HTERT RPE-1 (cell line): ENCODE data around the gene OR7D2.
"Not testable (repeated sequence)": the region's sequence is repeated elsewhere in the genome, so short reads cannot be mapped to it uniquely, and the experiment has no call there.

Source experiments
- in situ Hi-C: fragments of 300-500 bp; cut with MboI; formaldehyde crosslinking; loops from 4 replicates; pipeline ENCODE4 v1.14.3; 2020; ENCODE audit warnings: low sequenced_read_pairs

Gene OR7D2

DNA sequence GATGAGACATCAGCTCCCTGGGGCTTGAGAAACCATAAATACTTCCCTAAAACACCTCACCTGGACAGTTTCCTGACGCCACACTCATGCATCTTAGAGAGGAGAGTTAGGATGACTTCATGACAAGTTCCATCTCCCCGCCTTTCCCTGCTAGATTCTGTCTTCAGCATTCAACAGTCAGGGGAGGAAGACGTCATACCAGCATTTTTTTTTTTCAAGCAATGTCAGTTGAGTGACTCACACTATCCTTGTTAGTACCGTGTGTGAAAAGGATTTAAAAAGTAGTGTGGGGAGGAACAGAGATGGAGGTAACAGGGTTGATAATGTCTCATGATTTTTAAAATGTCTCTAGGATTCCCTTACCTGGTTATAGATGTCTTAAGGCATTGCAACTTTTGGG is at the start of gene OR7D2:
TSS of gene OR7D2 (plus strand) at position 79 of the 400 bp plus-strand sequence. CDS start 6,803 bp downstream, outside the sequence.
- in situ Hi-C loops, result no loop called here

DNA sequence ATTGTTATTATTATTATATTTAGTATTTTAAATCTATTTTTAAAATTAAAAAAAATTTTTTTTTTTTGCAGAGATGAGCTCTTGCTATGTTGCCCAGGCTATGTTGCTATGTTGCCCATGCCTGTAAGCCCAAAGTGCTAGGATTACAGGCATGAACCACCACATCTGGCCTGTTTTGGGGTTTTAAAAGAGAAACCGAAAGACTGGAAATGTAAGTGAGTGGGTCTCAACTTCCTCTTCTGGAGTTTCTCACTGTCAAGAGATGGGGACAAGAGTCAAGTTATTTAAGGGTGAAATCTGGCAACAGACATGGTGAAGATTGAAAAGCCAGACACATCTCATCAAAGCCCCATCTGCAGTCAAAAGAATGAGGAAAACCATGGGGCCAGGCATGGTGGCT is 47.8 kb upstream of the OR7D2 start:
- in situ Hi-C loops, result no loop called here

DNA sequence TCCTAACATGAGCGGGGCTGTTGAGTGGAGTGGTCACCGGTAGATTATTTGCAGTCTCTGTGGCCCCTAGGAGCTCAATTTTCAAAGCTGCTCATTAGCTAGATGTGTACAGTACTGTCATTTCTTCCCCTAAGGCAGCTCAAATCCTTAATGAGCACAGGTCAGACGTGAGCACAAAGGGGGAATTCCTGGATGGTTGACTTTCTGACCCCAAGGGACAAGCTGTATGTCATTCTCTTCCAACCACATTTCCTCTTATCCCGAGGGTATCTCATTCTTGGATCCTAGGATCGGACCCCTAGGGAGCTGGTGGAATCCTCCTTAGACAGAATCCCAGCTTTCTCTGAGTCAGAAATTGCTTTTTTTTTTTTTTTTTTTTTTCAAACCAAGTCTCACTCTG is 46.4 kb upstream of the OR7D2 start:
- in situ Hi-C loops, result no loop called here

DNA sequence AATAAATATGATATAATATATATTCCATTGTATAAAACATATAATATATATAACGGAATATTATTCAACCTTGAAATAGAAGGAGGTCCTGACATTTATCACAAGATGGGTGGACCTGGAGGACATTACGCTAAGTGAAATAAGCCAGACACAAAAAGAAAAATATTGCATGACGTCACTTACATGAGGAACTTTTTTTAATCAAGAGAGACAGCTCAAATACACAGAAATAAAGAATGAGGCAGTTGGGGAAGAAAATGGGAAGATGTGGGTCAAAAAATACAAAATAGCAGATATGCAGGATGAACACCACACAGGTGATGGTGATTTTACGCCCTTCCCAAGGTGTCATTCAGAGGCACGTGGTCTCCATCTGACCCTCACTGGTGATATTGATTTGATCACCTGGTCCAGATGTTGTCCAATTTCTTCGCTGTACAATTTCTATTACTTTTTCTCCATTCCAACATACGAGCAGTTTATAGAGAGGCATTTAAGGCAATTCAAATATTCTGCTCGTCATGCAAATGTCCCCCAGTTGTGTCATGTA is 39.1 kb upstream of the OR7D2 start:
- in situ Hi-C loops, result no loop called here

DNA sequence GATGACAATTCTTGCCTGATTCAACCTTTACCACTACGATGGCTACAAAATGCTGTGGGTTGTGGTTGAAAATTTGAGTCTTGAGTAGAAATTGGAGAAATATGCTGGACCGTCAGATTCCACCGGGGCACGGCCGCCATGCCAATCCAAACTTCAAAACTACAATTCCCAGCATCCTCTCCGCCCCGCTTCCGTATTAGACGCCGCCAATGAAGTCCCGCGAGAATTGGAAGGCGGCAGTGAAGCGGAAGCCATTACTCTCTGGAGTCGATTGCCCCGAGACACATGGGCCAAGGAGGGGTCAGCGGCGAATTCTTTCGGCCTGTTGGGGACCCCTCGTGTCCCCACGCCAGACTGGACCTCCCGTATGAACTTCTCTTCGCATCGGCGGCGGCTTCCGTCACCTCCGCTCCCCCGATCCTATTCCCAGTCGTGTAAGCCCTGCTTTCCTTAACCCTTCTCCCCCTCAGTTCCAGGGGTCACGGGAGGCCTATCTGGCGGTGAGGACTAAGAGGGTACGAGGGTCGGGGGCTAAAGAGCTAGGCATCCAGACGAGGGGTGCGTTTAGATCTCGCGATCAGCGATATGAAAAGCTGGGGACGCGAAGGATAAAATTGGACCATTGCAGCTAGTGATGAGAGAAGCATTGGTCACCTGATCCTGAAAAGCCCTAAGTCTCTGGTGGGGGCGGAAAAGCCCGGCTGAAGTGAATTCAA is 38.5 kb upstream of the OR7D2 start, which contains the start of gene ZNF317:
TSS of gene ZNF317 (plus strand) at position 239 of the 716 bp plus-strand sequence. CDS start 15,620 bp downstream, outside the sequence.
- in situ Hi-C loops, result no loop called here

DNA sequence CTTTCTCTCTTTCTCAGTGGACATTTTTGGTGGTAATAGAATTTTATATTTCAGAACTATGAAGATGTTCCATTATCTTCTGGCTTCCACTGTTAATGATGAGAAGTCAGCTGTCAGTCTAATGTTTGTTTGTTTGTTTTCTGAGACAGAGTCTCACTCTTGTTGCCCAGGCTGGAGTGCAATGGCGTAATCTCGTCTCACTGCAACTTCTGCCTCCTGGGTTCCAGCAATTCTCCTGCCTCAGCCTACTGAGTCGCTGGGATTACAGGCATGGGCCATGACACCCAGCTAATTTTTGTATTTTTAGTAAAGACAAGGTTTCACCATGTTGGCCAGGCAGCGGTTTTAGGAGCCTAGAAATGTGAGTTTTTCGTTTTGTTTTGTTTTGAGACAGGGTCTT is 33.9 kb upstream of the OR7D2 start:
- in situ Hi-C loops, result no loop called here

DNA sequence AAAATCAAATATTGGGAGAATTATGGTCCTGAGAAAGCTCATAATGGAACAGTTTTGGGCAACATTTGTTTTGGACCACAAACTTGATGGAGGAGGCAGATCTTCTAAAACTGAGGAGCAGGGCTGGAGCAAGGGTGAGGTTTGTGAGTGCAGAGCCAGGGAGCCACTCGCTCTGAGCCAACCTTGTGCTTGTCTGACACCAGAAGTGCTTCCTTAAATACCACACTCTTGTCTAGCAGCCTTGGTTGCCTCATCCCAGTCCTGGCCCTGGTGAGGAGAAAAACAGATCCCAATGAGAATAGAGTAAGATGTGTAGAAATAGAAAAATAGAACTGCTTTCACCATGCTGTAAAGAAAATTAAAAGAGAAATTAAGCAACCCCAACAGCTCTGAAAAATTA is 31.9 kb upstream of the OR7D2 start:
- in situ Hi-C loops, result no loop called here

DNA sequence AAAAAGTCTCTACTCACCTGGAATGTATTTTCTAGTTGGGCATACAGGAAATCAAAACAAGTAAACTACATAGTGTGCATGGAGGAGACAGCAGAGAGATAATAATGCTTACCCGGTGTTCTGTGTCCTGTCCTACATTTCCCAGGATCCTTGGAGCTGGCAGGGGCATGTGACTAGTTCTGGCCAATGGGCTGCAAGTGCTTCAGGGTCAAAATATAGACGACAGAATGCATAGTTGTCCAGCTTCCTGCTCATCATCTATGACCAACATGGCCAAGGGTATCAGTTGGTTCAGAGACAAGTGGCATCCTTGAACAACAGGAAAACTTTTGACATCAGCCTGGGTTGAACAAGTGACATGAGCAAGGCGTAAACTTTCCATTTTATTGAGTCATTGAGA is 30.1 kb upstream of the OR7D2 start:
- in situ Hi-C loops, result no loop called here

DNA sequence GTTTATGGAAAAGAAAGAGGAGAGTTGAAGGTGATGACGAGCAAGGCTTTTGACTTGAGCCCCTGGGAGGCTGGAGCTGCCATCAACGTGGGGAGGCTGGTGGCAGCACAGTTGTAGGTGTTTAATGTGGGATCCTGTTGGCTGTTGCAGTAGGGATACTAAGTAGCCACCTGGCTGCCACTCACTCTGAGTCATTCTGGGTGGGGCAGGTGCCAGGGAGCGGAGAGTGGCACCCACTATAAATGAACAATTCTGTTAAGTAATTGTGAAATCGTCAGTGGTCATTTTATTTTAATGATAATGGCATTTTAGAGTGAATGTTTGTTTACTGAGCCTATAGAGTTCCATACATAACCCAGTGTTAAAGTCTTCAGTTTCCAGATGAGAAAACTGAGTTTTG is 28.8 kb upstream of the OR7D2 start:
- in situ Hi-C loops, result no loop called here

DNA sequence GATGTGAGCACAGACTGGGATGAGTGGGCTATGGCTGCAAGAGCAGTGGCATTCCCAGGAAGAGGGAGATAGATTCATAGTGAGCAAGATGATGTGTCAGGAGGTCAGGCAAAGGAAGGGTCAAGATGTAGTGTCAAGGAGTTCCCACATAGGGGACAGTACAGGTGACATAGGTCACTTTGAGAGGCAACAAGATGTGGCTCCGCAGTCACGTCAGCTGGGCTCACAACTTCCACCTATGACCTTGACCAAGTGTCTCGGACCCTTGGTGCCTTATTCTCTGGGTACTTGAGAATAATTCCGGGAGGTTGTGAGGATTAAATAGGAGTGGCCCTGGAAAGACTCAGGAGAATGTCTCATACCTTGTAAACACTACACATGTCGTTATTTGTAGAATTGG is 28.1 kb upstream of the OR7D2 start:
- in situ Hi-C loops, result no loop called here

DNA sequence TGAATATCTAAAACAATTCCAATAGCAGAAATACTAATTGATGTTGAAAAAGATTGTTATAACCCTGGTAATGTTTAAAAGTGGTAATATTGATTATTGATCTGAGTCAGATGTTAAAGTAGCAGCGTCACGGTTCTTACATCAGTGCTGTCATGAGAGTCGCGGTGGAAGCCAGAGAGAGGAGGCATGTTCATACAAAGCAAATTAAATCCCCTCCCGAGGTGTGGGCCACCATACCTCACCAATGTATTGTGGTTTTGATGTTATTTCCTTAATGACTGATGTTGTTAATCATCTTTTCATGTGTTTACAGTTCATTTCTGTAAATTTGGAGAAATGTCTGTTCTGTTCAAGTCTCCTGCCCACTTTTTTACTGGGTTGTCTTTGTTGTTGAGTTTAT is 27.4 kb upstream of the OR7D2 start:
- in situ Hi-C loops, result no loop called here

DNA sequence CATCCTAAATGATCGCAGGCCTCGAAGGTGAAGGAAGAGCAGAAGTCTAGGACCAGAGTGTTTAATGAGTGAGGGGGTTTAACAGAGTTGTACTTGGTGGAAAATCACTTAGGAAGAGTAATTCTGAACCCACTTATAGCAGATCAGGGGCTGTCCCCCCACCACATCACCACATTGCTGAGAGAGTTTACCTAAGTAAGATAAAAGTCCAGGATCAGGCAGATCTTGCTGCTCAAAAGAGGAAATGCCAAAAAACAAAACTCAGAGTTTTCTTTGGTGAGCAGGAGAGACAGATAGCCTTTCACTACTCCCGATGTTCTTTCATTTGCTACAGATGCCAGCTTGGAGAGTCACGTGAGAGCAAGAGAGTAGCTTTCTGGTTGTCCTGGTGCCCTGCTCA is 23.2 kb upstream of the OR7D2 start:
- in situ Hi-C loops, result no loop called here

DNA sequence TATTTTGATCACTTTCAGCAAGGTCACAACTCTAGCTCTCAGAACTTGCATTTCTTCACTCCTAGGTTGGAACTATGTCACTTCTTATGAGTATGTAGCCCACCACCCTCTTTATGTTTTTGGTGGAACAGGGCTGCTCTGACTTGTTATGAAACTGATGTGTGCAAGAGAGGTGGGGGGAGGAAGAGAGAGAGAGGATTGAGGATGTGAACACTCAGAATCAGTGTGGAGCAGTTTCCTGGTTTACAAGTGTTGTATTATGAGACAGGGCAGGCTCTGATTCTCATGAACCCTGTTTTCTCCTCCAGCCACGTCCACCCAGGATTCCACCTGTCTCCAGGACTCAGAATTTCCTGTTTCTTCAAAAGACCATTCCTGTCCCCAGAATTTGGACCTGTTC is 22.5 kb upstream of the OR7D2 start:
- in situ Hi-C loops, result no loop called here

DNA sequence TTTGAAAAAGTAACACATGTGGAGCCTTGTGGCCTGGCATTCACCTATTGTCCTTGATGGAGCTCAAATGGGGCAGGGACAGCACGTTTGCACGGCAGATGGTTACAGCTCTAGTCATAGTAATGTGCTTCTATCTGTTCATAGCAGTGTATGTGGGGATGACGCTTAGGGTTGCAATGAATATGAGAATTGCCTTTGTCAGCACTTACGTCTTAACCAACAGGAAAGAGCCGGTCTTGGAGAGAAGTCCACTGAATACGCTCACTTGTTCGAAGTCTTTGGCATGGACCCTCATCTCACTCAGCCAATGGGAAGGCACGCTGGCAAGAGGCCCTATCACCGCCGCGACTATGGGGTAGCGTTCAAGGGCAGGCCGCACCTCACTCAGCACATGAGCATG is 18.9 kb upstream of the OR7D2 start:
- in situ Hi-C loops, result no loop called here

DNA sequence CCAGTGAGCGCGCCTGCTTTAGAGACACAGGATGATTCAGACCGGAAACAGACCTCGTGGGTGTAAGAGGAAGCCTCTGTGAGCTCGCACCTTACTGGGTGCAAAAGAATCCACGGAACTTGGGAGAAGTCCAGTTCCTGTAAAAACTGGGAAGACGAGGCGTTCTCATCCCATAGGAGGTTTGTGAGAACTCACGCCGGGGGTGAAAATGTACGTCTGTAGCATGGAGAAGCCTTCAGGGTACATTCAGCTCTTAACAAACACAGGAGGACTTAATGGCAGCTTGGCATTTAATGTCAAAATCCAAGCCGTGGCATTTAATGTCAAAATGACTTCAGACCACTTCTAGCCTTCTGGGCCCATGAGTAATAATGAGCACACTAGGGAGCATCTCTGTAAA is 17.4 kb upstream of the OR7D2 start:
- in situ Hi-C loops, result no loop called here

DNA sequence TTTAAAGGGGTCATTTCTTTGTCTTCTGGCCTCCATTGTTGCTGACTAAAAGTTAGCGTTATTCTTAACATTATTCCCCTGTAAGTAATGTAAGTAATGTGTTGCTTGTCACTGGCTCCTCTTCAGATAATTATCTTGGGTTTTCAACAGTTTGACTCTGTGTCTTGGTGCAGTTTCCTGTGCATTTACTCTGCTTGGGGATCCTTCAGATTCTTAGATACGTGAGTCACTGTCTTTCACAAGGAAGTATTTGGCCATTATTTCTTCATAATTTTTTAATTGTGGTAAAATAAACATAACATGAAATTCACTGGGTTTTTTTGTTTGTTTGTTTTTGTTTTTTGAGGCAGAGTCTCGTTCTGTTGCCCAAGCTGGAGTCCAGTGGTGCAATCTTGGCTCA is 13.5 kb upstream of the OR7D2 start:
- in situ Hi-C loops, result no loop called here

DNA sequence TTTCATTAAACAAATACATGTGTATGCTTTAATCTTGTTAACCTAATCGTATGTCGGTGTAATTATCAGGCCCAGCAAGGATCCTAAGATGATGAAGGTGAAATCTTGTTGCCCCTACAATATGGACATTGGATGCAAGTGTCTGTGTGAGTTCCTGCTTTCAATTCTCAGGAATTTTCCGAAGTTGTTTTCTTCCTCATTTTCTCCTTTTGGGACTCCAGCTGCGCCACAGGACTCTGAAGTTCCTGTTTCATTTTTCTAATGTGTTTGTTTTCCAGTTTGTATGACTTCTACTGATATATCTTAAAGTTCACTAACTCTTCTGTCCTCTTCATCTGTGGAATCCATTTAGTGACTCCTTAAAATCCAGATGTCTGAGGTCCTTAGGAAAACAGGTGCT is 11.9 kb upstream of the OR7D2 start:
- in situ Hi-C loops, result no loop called here

DNA sequence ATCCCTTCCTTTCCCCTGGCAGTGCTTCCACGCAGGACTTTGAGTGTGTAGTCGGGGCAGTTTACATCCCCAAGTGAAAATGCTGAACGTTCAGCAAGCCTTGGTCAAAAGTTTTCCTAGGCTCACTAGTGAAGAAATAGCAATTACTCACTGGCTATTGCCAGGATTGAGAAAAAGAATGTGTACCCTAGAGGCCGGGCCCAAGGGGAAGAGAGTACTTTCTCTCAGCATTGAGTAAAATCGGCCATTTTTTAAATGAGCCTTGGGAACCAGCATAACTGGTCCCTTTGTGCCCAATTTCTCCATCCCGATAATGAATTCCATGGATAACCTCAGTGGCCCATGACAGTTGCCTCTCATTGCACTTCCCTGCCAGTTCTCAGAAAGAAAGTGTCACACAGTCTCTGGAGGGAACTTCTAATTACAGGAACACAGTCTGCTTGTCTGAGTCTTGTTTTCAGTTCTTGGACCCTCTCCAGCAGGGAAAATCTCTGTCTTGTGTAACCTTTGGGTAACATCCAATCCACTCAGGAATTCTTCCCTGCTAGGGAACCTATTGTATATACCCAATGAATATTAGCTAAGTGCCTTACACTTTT is 7.3 kb upstream of the OR7D2 start:
- in situ Hi-C loops, result no loop called here

DNA sequence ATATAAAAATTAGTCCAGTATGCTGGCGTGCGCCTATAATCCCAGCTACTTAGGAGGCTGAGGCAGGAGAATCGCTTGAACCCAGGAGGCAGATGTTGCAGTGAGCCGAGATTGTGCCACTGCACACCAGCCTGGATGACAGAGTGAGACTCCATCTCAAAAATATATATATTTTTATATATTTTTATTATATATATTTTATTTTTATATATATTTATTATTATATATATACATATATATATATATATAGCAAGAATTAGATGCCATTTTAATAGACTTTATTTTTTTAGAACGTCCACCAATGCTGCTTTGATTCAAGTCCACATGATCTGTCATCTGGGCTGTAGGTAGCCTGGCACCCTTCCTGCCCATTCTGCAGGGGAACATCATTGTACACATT is 3.5 kb upstream of the OR7D2 start:
- in situ Hi-C loops, result no loop called here

DNA sequence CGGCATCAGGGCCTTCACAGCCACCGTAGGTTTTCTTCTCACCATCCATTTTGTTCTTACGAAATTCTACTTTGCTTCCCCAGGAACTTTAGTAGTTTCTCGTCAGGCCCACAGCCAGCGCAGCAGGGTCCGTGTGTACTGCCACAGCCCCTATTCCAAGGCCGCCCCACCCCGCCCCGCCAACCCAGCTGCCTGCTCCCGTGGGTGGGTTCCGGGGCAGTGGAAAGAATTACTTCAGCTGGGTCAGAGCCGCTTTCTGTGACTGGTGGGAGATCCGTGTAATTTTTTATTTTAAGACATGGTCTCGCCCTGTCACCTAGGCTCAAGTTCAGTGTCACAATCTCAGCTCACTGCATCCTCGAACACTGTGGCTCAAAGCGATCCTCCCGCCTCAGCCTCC is 4.2 kb downstream of the OR7D2 start:
- in situ Hi-C loops, result no loop called here

DNA sequence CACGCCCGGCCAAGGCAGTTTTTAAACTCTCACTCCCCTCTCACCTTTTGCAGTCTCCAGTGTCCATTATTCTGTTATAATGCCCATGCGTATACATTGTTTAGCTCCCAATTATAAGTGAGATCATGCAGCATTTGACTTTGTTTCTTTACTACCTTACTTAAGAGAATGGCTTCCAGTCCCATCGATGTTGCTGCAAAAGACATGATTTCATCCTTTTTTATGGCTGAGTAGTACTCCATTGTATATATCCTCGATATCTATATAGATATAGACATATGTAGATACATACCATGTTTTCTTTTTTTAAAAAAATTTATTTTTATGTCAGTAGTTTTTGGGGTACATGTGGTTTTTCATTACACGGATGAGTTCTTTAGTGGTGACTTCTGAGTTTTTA is 8.4 kb downstream of the OR7D2 start:
- in situ Hi-C loops, result no loop called here

DNA sequence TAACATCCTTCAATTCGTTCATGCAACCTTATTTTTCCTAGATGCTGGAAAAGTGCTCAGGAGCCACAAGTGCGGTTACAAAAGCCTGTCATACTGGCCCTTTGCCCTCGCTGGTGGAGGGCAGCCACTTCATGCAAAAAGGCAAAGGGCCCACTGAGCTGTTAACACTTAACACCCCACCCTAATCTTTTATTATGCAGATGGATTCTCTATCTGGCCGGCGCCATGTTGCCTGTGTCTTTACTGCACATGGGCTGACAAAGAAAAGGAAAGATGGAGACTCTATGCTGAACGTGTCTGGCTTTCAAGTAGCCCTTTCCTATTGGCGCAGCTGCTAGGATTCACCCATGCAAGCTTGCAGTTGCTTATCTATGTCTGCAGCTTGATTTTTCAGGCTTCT is 10.8 kb downstream of the OR7D2 start:
- in situ Hi-C loops, result no loop called here

DNA sequence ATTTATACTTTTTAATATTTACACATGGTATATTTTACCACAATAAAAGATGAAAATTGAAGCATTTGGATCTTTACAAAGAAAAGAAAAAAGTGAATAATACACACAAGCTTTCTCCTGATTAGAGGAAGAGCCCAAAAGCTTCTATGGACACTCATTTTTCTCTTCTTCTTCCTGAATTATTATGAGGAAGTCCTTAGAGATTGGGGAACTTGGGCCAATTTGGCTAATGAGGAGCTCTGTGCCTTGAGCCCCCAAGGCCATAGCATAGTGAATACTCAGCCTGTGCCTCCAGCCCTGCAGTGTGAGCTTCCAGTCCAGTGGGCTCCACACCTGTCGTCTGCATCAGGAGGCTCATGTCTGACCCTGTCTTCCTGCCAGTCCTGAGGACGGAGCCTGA is 19.3 kb downstream of the OR7D2 start:
- in situ Hi-C loops, result not testable (repeated sequence)
